ENCODE data around the gene KRT34. TPM values are rescaled to one million over a fixed set of nuclear protein-coding genes. Genes with fewer than 3 reads are reported as not detected.

The KRT34 gene
- total and polyA plus RNA-seq, 12 donors: not detected

- no peaks in the 10 kb centered on the region for H3K4me1 ChIP-seq (replicated peaks in 1 of 2)
- intact Hi-C loops (cut with DNase I): no loop called here
- peak in 4 of 7 donors; percentile 11 to 28 (median 23) for DNase-seq
- 72 to 87% (median 80%) methylated on average over 1 of the region's 1 CpG for WGBS, 4 donors
- no peak overlapping the region for H3K4me3 ChIP-seq
- no peaks in the 10 kb centered on the region for H3K36me3 ChIP-seq (replicated peaks in 1 of 2)
- no peaks in the 10 kb centered on the region for H3K9me3 ChIP-seq (replicated peaks in 1 of 3)
- no peak overlapping the region for H3K27ac ChIP-seq
- no peaks in the 10 kb centered on the region for H3K27me3 ChIP-seq
- TF ChIP-seq POLR2A (IDR thresholded peaks at IDR 0.05): no peak
- TF ChIP-seq CTCF (IDR thresholded peaks at IDR 0.05): no peak
Observed at GRCh38 chr17:41392278-41392677, 10.2 kb upstream of the KRT34 start.

DNA sequence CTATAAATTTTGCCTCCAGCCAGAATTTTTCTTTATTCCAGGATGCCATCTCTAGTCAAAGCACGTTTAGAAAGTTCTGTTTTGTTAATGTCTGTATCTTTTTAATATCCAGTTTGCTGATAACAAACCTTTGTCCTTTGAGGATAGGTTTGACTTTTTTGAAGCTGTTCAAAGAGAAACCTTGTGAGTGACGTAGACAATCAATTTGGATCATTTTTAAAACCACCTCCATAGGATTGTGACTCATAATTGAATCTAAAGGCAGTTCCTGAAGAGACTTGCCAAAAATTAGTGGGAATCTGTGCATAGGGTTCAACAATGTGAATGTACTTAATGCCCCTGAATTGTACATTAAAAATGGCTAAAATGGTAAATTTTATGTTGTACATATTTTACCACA, 9.4 kb upstream of the KRT34 start:
- no peak for DNase-seq

DNA sequence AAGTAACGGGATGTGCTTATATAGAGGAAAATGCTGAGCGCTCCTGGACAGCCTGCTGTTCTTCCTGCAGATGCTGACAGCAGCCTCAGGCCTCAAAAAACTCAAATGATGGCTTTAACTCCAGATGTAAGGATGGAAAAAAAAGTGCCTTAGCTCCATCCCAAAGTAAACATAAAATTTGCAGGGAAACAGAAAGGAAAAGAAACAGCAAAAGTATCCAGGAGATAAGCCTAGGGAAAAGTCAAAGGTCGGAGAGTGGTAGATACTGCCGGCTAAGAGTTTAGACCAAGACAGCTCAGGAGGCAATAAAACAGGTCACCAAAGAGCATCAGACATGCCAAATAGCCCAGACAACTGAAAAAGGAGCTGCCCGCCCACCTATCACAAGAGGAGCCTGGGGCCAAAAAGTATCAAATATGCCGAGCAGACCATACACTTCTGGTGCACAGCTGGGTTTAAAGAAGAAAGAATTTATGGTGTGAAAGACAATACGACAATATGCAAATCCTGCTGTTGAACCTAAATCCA, 8.4 kb upstream of the KRT34 start:
- H3K36me3 ChIP-seq (replicated peaks in 1 of 2): no peaks in the 10 kb centered on the region
- intact Hi-C loops (cut with DNase I): no loop called here
- TF ChIP-seq POLR2A (IDR thresholded peaks at IDR 0.05): no peak
- TF ChIP-seq CTCF (IDR thresholded peaks at IDR 0.05): no peak
- H3K9me3 ChIP-seq (replicated peaks in 1 of 3): no peaks in the 10 kb centered on the region
- no peak overlapping the region for H3K27ac ChIP-seq
- peak in 1 of 7 donors; percentile 21 for DNase-seq
- 64 to 70% (median 67%) methylated on average over 7 of the region's 7 CpGs for WGBS, 4 donors
- H3K4me3 ChIP-seq: no peak overlapping the region
- no peaks in the 10 kb centered on the region for H3K4me1 ChIP-seq (replicated peaks in 1 of 2)
- no peaks in the 10 kb centered on the region for H3K27me3 ChIP-seq

More for the DNA sequence above, 9.4 kb upstream of the KRT34 start:
- no peaks in the 10 kb centered on the region for H3K4me1 ChIP-seq (replicated peaks in 1 of 2)
- TF ChIP-seq CTCF (IDR thresholded peaks at IDR 0.05) (no peak), POLR2A (IDR thresholded peaks at IDR 0.05) (no peak)
- 34 to 53% (median 47%) methylated on average over 2 of the region's 2 CpGs for WGBS, 4 donors
- no peak overlapping the region for H3K27ac ChIP-seq
- H3K4me3 ChIP-seq: no peak overlapping the region
- no peaks in the 10 kb centered on the region for H3K27me3 ChIP-seq
- intact Hi-C loops (cut with DNase I): no loop called here
- no peaks in the 10 kb centered on the region for H3K9me3 ChIP-seq (replicated peaks in 1 of 3)
- H3K36me3 ChIP-seq (replicated peaks in 1 of 2): no peaks in the 10 kb centered on the region

DNA sequence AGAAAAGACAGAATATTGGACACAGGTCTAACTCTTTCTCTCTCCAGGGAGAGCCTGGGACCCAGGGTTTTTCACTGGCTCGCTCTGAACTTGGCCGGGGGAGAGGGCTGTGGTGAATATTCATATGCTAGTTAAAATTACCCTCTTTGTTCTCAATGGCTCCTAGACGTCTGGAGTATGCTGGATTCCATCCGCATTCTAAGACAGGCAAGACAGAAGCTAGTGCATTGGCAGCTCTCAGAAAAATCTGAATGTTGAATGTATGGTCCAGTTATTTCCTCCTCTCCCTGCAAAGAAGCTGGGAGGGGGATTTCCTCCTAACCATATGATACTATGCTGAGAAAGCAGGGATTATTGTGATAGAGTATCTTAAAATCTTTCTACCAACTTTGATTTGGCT, 5.6 kb upstream of the KRT34 start:
- Histone ChIP-seq H3K36me3 (replicated peaks in 1 of 2) (no peaks in the 10 kb centered on the region), H3K4me3 (no peak overlapping the region), H3K4me1 (replicated peaks in 1 of 2) (no peaks in the 10 kb centered on the region), H3K27me3 (no peaks in the 10 kb centered on the region), H3K27ac (no peak overlapping the region), H3K9me3 (replicated peaks in 1 of 3) (no peaks in the 10 kb centered on the region)
- intact Hi-C loops (cut with DNase I): no loop called here
- no peak for TF ChIP-seq POLR2A (IDR thresholded peaks at IDR 0.05)
- TF ChIP-seq CTCF (IDR thresholded peaks at IDR 0.05): no peak
- WGBS, 4 donors: 78 to 88% (median 80%) methylated on average over 3 to 4 of the region's 4 CpGs
- DNase-seq: no peak
